ENCODE results near the gene MORN1.

- TF ChIP-seq CTCF (IDR thresholded peaks at IDR 0.05; ENCODE audit: insufficient read depth, low read length, poor library complexity, severe bottlenecking): no peak
- TF ChIP-seq EZH2phosphoT487 (conservative IDR thresholded peaks at IDR 0.05; ENCODE audit: low read length): no peak
Measured at GRCh38 chr1:2300851-2301606, 90.3 kb downstream of the MORN1 start.
